GM21528 (cell line): ENCODE measurements around the gene ZMIZ1.
A peak's percentile ranks its signal among the peaks of the same experiment; 100 is the strongest.

Experiments
- ATAC-seq: cut with Tn5 transposase; IDR thresholded peaks from one replicate; pipeline ENCODE4 v1.9.1; 2021; ENCODE audit warnings: mild to moderate bottlenecking, moderate library complexity; ENCODE audit not compliant: unreplicated experiment, low FRiP score

ZMIZ1 gene

GRCh38 chr10:79130846-79131245 is 62.1 kb downstream of the ZMIZ1 start:
- ATAC-seq: no peak

GRCh38 chr10:79131836-79132631 is 63.3 kb downstream of the ZMIZ1 start:
- no peak for ATAC-seq

- ATAC-seq: no peak
These were observed 64.1 kb downstream of the ZMIZ1 start for GRCh38 chr10:79132681-79133381.

GRCh38 chr10:79133416-79133815 is 64.7 kb downstream of the ZMIZ1 start:
- ATAC-seq: no peak

- ATAC-seq: no peak
These were observed 67.0 kb downstream of the ZMIZ1 start for GRCh38 chr10:79135790-79136189.

GRCh38 chr10:79136236-79137005 is 67.7 kb downstream of the ZMIZ1 start:
- ATAC-seq: no peak

GRCh38 chr10:79137300-79137756 is 68.6 kb downstream of the ZMIZ1 start:
- ATAC-seq: peak; percentile 31

GRCh38 chr10:79137826-79138225 is 69.1 kb downstream of the ZMIZ1 start:
- ATAC-seq: peak; percentile 77

- no peak for ATAC-seq
These were observed 69.8 kb downstream of the ZMIZ1 start for GRCh38 chr10:79138449-79139123.

GRCh38 chr10:79139124-79139835 is 70.5 kb downstream of the ZMIZ1 start:
- ATAC-seq: no peak

- ATAC-seq: no peak
These were observed 71.5 kb downstream of the ZMIZ1 start for GRCh38 chr10:79140085-79140793.

- no peak for ATAC-seq
These were observed 72.1 kb downstream of the ZMIZ1 start for GRCh38 chr10:79140855-79141254.

GRCh38 chr10:79142064-79142491 is 73.3 kb downstream of the ZMIZ1 start:
- no peak for ATAC-seq

GRCh38 chr10:79142522-79143309 is 74.0 kb downstream of the ZMIZ1 start:
- no peak for ATAC-seq

GRCh38 chr10:79143879-79144278 is 75.1 kb downstream of the ZMIZ1 start:
- no peak for ATAC-seq

GRCh38 chr10:79144351-79145173 is 75.8 kb downstream of the ZMIZ1 start:
- no peak for ATAC-seq

GRCh38 chr10:79145174-79145483 is 76.4 kb downstream of the ZMIZ1 start:
- ATAC-seq: no peak
